ENCODE results near the gene TBC1D14. TPM values are rescaled to one million over a fixed set of nuclear protein-coding genes. Genes with fewer than 3 reads are reported as not detected.
A peak's percentile ranks its signal among the peaks of the same experiment; 100 is the strongest.

TBC1D14 gene
- 10 to 100 TPM; 49.0 to 49.1 TPM for total RNA-seq

- Mint-ChIP-seq H3K36me3 (peaks cover 5% of the 10 kb centered on the region), H3K9me3 (ENCODE audit: low read depth) (no peaks in the 10 kb centered on the region), H3K4me1 (peaks cover 64% of the 10 kb centered on the region), H3K27ac (peak within 1 kb of the TSS; percentile 91), H3K27me3 (no peaks in the 10 kb centered on the region), H3K4me3 (peak within 1 kb of the TSS; percentile 86)
- peak; percentile 90 for DNase-seq
- CTCF ChIA-PET, result interaction anchor here (0.9 to 2.9 kb wide), 16 partner anchors 8 to 235 kb away, joined by 3 to 18 read pairs (median 4); partner anchors contain the start of genes MRFAP1L1 and TADA2B
- ATAC-seq, result peak; percentile 87
Measured at GRCh38 chr4:6909113-6909969, at the start of gene TBC1D14. Gene TBC1D14 (plus strand): TSS chr4:6909826. CDS start chr4:6923390, 13,564 bp downstream.

- H3K27me3 Mint-ChIP-seq, result no peaks in the 10 kb centered on the region
- peak overlapping the region; percentile 4 for H3K27ac Mint-ChIP-seq
- peaks cover 14% of the 10 kb centered on the region for H3K36me3 Mint-ChIP-seq
- no peaks in the 10 kb centered on the region for H3K9me3 Mint-ChIP-seq (ENCODE audit: low read depth)
- CTCF ChIA-PET, result interaction anchor here (2.0 kb wide), 1 partner anchor 148 kb away, joined by 7 read pairs; no protein-coding TSS in a partner anchor
- H3K4me3 Mint-ChIP-seq, result no peak overlapping the region
- DNase-seq (no peak), ATAC-seq (no peak)
- H3K4me1 Mint-ChIP-seq, result peaks cover 2% of the 10 kb centered on the region
Measured at GRCh38 chr4:6868386-6868785, 41.2 kb upstream of the TBC1D14 start.

DNA sequence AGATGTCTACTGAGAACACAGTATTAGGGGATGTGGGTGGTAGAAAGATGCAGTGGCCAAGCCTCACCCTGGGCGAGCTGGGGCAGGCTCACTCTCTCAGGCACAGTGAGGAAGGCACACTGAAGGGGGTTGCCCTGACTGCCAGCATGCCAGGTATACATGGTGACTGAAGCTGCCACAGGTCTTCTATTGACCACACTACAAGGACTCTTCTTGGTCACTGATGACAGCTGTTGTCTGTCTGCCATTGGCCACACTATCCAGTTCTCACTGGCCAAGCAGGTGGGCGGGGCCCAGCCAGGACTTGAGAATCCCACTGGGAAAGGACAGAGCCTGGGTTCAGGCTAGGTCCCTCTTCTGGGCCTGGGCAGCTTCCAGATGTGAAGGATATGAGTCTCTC lies 39.7 kb upstream of the TBC1D14 start:
- H3K27me3 Mint-ChIP-seq, result no peaks in the 10 kb centered on the region
- ATAC-seq (no peak), DNase-seq (no peak)
- CTCF ChIA-PET, result interaction anchor here (1.1 kb wide), 1 partner anchor 149 kb away, joined by 3 read pairs; no protein-coding TSS in a partner anchor
- H3K36me3 Mint-ChIP-seq, result peaks cover 8% of the 10 kb centered on the region
- no peaks in the 10 kb centered on the region for H3K9me3 Mint-ChIP-seq (ENCODE audit: low read depth)
- peaks cover 2% of the 10 kb centered on the region for H3K4me1 Mint-ChIP-seq
- H3K4me3 Mint-ChIP-seq, result no peak overlapping the region
- H3K27ac Mint-ChIP-seq, result no peak overlapping the region

DNA sequence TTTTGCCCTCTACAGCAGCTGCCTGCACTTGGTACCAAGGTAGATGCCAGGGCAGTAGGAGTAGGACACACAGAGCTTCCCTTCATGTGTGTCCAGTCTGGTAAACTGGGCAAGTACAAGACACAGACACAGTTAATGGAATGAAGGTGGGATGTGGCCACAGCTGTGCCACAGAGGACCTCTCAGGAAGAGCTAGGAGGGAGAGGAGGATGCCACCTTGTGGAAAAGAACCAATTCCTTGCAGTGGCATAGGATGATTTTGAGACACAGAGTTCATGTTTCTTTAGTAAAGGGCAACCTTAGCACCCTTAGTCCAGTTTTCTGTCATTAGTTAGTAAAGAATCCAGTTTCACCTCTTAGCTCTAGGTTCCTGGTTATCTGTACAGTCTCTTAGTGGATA lies 36.3 kb upstream of the TBC1D14 start:
- H3K27ac Mint-ChIP-seq, result peak overlapping the region; percentile 12
- CTCF ChIA-PET, result interaction anchor here (0.6 to 5.8 kb wide), 63 partner anchors 8 to 542 kb away, joined by 3 to 174 read pairs (median 5); partner anchors contain the start of genes BLOC1S4, GRPEL1, KIAA0232 and MRFAP1
- peaks cover 15% of the 10 kb centered on the region for H3K36me3 Mint-ChIP-seq
- H3K4me3 Mint-ChIP-seq, result no peak overlapping the region
- no peak for DNase-seq
- H3K27me3 Mint-ChIP-seq, result no peaks in the 10 kb centered on the region
- H3K9me3 Mint-ChIP-seq (ENCODE audit: low read depth), result no peaks in the 10 kb centered on the region
- peaks cover 9% of the 10 kb centered on the region for H3K4me1 Mint-ChIP-seq
- ATAC-seq, result no peak

- DNase-seq (peak; percentile 88), ATAC-seq (peak; percentile 97)
- no peak overlapping the region for H3K4me3 Mint-ChIP-seq
- peaks cover 20% of the 10 kb centered on the region for H3K36me3 Mint-ChIP-seq
- H3K9me3 Mint-ChIP-seq (ENCODE audit: low read depth), result no peaks in the 10 kb centered on the region
- CTCF ChIA-PET, result interaction anchor here (0.6 to 5.8 kb wide), 63 partner anchors 8 to 542 kb away, joined by 3 to 174 read pairs (median 5); partner anchors contain the start of genes BLOC1S4, GRPEL1, KIAA0232 and MRFAP1
- H3K27me3 Mint-ChIP-seq, result no peaks in the 10 kb centered on the region
- peaks cover 9% of the 10 kb centered on the region for H3K4me1 Mint-ChIP-seq
- no peak overlapping the region for H3K27ac Mint-ChIP-seq
Measured at GRCh38 chr4:6873792-6874461, 35.7 kb upstream of the TBC1D14 start.

- peaks cover 25% of the 10 kb centered on the region for H3K36me3 Mint-ChIP-seq
Measured at GRCh38 chr4:6874981-6875380, 34.6 kb upstream of the TBC1D14 start.

DNA sequence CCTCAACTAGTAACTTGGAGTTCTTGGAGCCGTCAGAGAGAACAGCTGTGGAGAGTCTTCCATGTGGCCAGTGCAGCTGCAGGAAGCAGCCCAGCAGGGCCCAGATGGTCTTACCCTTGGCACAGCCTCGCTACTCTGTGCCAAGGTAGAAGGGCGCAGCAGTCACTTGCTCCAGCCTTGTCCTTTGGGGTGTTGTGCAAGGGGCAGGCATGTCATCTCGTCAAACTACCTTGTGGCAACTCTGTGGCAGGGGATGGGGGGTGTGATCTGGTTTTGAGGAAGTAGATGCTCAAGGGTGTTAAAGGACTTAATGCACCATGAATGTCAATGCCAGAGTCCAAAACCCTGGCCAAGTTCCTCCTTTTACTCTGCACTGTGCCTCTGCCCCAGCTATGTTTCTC lies 34.2 kb upstream of the TBC1D14 start:
- Mint-ChIP-seq H3K4me1 (peaks cover 9% of the 10 kb centered on the region), H3K4me3 (no peak overlapping the region), H3K27ac (no peak overlapping the region), H3K9me3 (ENCODE audit: low read depth) (no peaks in the 10 kb centered on the region), H3K36me3 (peaks cover 25% of the 10 kb centered on the region), H3K27me3 (no peaks in the 10 kb centered on the region)
- CTCF ChIA-PET, result interaction anchor here (1.9 to 5.8 kb wide), 4 partner anchors 9 to 157 kb away, joined by 3 to 174 read pairs (median 39); partner anchors contain the start of genes BLOC1S4 and KIAA0232
- ATAC-seq (no peak), DNase-seq (no peak)

More at GRCh38 chr4:6874981-6875380, 34.6 kb upstream of the TBC1D14 start:
- Mint-ChIP-seq H3K4me3 (no peak overlapping the region), H3K27me3 (no peaks in the 10 kb centered on the region), H3K4me1 (peaks cover 9% of the 10 kb centered on the region), H3K27ac (no peak overlapping the region), H3K9me3 (ENCODE audit: low read depth) (no peaks in the 10 kb centered on the region)
- CTCF ChIA-PET, result interaction anchor here (0.8 to 5.8 kb wide), 23 partner anchors 9 to 235 kb away, joined by 3 to 174 read pairs (median 9); partner anchors contain the start of genes BLOC1S4, KIAA0232, MRFAP1 and MRFAP1L1
- no peak for DNase-seq
- ATAC-seq, result no peak

- no peak overlapping the region for H3K27ac Mint-ChIP-seq
- H3K36me3 Mint-ChIP-seq, result peaks cover 30% of the 10 kb centered on the region
- DNase-seq, result no peak
- H3K27me3 Mint-ChIP-seq, result no peaks in the 10 kb centered on the region
- H3K4me1 Mint-ChIP-seq, result peaks cover 9% of the 10 kb centered on the region
- no peak for ATAC-seq
- CTCF ChIA-PET, result interaction anchor here (5.8 kb wide), 1 partner anchor 158 kb away, joined by 174 read pairs; the partner anchor contains the start of gene BLOC1S4
- H3K4me3 Mint-ChIP-seq, result no peak overlapping the region
- no peaks in the 10 kb centered on the region for H3K9me3 Mint-ChIP-seq (ENCODE audit: low read depth)
Measured at GRCh38 chr4:6876440-6876839, 33.2 kb upstream of the TBC1D14 start.

GRCh38 chr4:6877067-6877466 lies 32.6 kb upstream of the TBC1D14 start:
- H3K4me1 Mint-ChIP-seq, result peaks cover 9% of the 10 kb centered on the region
- H3K27ac Mint-ChIP-seq, result peak overlapping the region; percentile 28
- CTCF ChIA-PET, result interaction anchor here (5.8 kb wide), 1 partner anchor 158 kb away, joined by 174 read pairs; the partner anchor contains the start of gene BLOC1S4
- H3K4me3 Mint-ChIP-seq, result no peak overlapping the region
- no peaks in the 10 kb centered on the region for H3K27me3 Mint-ChIP-seq
- ATAC-seq (no peak), DNase-seq (no peak)
- peaks cover 33% of the 10 kb centered on the region for H3K36me3 Mint-ChIP-seq
- no peaks in the 10 kb centered on the region for H3K9me3 Mint-ChIP-seq (ENCODE audit: low read depth)

- peaks cover 35% of the 10 kb centered on the region for H3K36me3 Mint-ChIP-seq
- H3K27me3 Mint-ChIP-seq, result no peaks in the 10 kb centered on the region
- peaks cover 8% of the 10 kb centered on the region for H3K4me1 Mint-ChIP-seq
- H3K27ac Mint-ChIP-seq, result no peak overlapping the region
- no peak overlapping the region for H3K4me3 Mint-ChIP-seq
- ATAC-seq, result no peak
- H3K9me3 Mint-ChIP-seq (ENCODE audit: low read depth), result no peaks in the 10 kb centered on the region
- DNase-seq, result no peak
- CTCF ChIA-PET, result no interaction called here
Measured at GRCh38 chr4:6878451-6879059, 31.1 kb upstream of the TBC1D14 start.

DNA sequence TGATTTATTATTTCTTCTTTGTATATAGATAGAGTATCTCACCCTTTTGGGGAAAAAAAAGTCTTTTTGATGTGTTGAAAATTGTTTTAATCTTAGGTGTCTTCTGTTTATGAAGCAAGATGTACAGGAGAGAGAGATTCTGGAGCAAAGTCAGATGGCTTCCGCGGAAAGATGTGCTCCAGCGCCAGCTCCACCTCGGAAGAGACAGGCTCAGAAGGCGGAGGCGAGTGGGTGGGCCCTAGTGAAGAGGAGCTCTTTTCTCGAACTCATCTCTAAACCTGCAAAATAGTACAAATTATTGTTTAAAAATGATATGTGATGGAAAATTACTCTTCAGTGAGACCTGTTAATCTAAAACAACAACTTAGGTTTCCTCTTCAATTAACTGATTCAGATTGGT lies 28.9 kb upstream of the TBC1D14 start:
- H3K9me3 Mint-ChIP-seq (ENCODE audit: low read depth), result no peaks in the 10 kb centered on the region
- H3K36me3 Mint-ChIP-seq, result peaks cover 33% of the 10 kb centered on the region
- no peak overlapping the region for H3K27ac Mint-ChIP-seq
- ATAC-seq (no peak), DNase-seq (no peak)
- CTCF ChIA-PET, result interaction anchor here (7.4 kb wide), 1 partner anchor 7 kb away, joined by 47 read pairs; no protein-coding TSS in a partner anchor
- peaks cover 9% of the 10 kb centered on the region for H3K4me1 Mint-ChIP-seq
- no peak overlapping the region for H3K4me3 Mint-ChIP-seq
- no peaks in the 10 kb centered on the region for H3K27me3 Mint-ChIP-seq

DNA sequence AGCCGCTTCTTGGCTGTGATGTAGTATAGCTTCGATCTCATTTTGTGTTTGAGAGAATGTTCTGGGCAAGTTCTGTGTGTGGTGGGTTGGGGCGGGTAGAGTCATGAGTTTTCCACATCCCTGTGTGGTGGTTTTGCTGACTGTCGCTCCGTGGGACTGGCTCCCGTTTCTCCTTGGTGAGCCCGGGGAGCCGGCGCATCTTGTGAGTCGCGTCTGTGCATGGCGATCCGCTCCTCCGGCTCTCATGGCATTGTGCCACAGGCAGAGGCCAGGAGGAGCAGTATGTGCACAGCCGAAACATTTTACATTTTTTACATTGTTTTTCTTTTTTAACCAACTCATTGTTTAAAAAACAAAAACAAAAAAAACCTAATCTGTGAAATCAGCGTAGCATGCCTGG lies 27.7 kb upstream of the TBC1D14 start:
- H3K4me1 Mint-ChIP-seq, result peaks cover 7% of the 10 kb centered on the region
- H3K4me3 Mint-ChIP-seq, result no peak overlapping the region
- ATAC-seq, result no peak
- CTCF ChIA-PET, result interaction anchor here (1.0 to 7.4 kb wide), 2 partner anchors 8 to 162 kb away, joined by 3 to 47 read pairs; no protein-coding TSS in a partner anchor
- H3K27me3 Mint-ChIP-seq, result no peaks in the 10 kb centered on the region
- DNase-seq, result no peak
- no peak overlapping the region for H3K27ac Mint-ChIP-seq
- H3K9me3 Mint-ChIP-seq (ENCODE audit: low read depth), result no peaks in the 10 kb centered on the region
- H3K36me3 Mint-ChIP-seq, result peaks cover 28% of the 10 kb centered on the region
